HG03066 (cell line): ENCODE data around the gene PYCARD.

Experiments
- ATAC-seq: cut with Tn5 transposase; IDR thresholded peaks from one replicate; pipeline ENCODE4 v1.9.1; 2021; ENCODE audit warnings: low read depth; ENCODE audit not compliant: unreplicated experiment

The PYCARD gene

DNA sequence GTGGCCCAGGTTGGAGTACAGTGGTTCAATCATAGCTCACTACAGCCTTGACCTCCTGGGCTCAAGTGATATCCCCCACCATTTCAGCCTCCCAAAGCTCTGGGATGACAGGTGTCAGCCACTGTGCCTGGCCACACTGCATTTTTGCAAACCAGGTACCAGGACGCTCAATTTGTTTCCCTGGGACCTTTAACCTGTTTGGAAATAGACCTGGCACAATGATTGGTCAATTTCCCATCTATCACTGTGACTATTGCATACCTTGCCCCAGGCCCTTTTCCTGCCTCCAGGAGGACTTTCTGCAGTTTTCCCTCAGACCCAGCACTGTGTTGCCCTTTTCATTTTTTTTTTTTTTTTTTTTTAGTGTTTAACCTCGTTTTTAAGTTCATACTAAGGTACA, 33.7 kb downstream of the PYCARD start:
- no peak for ATAC-seq

DNA sequence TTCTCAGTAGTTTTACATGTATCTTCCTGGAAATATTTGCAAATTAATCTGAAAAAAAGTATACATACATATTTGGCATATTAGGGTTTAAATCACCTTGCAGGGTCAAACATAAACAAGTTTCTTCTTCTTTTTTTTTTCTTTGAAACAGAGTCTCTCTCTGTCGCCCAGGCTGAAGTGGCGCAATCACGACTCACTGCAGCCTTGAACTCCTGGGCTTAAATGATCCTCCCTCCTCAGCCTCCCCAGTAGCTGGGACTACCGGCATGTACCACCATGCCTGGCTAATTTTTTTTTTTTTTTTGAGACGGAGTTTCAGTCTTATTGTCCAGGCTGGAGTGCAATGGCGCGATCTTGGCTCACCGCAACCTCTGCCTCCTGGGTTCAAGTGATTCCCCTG, 35.2 kb downstream of the PYCARD start:
- ATAC-seq: no peak

DNA sequence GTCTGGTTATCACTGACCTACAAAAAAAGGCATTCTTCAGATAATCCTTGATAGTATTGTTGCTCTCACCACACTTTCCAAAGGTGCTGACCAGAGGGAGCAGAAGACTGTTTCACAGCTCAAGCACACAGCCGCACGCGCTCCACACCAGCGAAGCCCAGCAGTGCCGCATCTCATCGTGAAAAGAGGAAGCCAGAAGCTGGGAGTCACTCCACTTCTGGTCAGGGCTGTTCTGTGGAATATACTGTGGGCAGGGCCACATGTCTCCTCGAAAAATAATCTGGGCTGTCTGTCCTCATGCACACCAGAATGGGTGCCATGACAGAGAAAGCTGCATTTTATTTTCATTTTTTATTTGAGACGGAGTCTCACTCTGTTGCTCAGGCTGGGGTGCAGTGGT, 45.4 kb downstream of the PYCARD start:
- no peak for ATAC-seq
